ENCODE measurements around the gene ARFRP1. TPM values are rescaled to one million over a fixed set of nuclear protein-coding genes. Genes with fewer than 3 reads are reported as not detected.
A peak's percentile ranks its signal among the peaks of the same experiment; 100 is the strongest.

The ARFRP1 gene
- total and polyA plus RNA-seq, 12 donors = 18.8 to 75.9 (median 42.2) TPM

DNA sequence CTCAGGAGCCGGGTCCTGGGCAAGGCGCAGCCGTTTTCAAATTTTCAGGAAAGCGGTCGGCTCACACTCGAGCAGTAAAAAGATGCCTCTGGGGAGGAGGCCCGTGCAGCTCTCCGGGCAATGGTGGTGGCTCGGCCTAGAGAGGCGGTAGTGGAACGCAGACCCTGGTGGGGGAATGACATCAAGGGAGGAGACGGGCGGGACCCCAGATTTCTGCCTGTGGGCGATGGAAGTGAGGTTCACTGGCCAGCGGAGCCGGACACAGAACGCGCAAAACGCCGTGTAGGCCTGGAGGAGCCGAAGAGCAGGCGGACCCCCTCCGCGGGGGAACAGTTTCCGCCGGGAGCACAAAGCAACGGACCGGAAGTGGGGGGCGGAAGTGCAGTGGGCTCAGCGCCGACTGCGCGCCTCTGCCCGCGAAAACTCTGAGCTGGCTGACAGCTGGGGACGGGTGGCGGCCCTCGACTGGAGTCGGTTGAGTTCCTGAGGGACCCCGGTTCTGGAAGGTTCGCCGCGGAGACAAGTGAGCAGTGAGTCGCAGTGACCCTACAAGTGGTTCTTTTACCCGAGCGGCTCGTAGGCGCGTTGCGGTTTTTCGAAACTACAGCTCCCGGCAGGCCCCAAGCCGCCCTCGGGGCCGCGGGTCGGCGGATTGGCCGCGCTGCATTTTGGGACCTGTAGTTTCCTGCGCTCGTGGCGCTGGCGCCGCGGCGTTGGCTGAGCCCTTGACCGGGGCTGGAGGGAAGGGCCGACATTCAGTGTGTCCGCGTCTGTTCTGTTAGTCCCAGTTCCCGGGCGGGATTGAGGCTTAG is 49.6 kb downstream of the ARFRP1 start, which contains the start of gene RTEL1:
Gene RTEL1, plus strand, starts transcription at position 376 of the 812 bp plus-strand sequence. CDS start 1,091 bp downstream, outside the sequence.
- H3K9me3 ChIP-seq (replicated peaks in 1 of 3) = no peaks in the 10 kb centered on the region
- WGBS, 4 donors = 0 to 10% (median 1%) methylated on average over 6 to 73 of the region's 73 CpGs
- H3K4me3 ChIP-seq = peak within 1 kb of the TSS in 3 of 4 donors; percentile 81 to 91 (median 86)
- H3K36me3 ChIP-seq (replicated peaks in 1 of 2) = peaks cover 0 to 21% of the 10 kb centered on the region in 2 donors
- DNase-seq = peak; percentile 91 to 96 (median 92)
- TF ChIP-seq POLR2A (IDR thresholded peaks at IDR 0.05) = peak; percentile 21 to 51
- TF ChIP-seq, protein P1, sequence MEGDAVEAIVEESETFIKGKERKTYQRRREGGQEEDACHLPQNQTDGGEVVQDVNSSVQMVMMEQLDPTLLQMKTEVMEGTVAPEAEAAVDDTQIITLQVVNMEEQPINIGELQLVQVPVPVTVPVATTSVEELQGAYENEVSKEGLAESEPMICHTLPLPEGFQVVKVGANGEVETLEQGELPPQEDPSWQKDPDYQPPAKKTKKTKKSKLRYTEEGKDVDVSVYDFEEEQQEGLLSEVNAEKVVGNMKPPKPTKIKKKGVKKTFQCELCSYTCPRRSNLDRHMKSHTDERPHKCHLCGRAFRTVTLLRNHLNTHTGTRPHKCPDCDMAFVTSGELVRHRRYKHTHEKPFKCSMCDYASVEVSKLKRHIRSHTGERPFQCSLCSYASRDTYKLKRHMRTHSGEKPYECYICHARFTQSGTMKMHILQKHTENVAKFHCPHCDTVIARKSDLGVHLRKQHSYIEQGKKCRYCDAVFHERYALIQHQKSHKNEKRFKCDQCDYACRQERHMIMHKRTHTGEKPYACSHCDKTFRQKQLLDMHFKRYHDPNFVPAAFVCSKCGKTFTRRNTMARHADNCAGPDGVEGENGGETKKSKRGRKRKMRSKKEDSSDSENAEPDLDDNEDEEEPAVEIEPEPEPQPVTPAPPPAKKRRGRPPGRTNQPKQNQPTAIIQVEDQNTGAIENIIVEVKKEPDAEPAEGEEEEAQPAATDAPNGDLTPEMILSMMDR (IDR thresholded peaks at IDR 0.05) = peak in 4 of 6 experiments; percentile 2 to 34 (median 26)
- peak within 1 kb of the TSS; percentile 82 to 92 (median 84) for H3K27ac ChIP-seq
- H3K4me1 ChIP-seq (replicated peaks in 1 of 2) = peaks cover 15 to 27% of the 10 kb centered on the region in 2 donors
- intact Hi-C loops (cut with DNase I) = no loop called here
- no peaks in the 10 kb centered on the region for H3K27me3 ChIP-seq

DNA sequence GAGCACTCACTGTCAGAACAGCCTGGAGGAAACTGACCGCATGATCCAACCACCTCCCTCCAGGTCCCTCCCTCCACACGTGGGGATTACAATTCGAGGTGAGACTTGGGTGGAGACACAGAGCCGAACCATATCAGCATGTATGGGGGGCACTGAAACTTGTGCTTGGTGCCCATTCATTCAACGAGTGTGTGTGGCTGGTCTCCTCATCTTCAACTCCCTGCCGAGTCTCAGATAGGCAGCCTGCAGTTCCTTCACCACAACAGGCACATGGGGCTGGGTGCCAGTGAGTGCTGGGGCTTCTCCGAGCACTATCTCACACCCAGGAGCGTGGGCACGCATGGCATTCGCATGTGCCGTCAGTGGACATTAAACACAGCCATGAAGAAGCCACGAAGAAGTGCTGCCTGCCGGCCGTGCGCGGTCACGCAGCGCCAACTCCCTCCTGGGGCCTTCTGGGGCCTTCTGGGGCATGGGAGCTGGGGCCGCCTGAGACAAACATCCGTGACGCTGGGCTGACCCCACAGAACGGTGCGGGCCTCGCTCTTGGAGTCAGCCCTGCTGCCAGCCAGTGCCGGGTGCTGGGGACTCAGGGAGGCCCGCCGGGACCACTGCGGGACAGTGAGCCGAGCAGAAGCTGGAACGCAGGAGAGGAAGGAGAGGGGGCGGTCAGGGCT is 50.4 kb downstream of the ARFRP1 start:
- Histone ChIP-seq H3K9me3 (replicated peaks in 1 of 3) (no peaks in the 10 kb centered on the region), H3K4me3 (peak overlapping the region in 2 of 4 donors; percentile 81 to 91), H3K36me3 (replicated peaks in 1 of 2) (peaks cover 0 to 14% of the 10 kb centered on the region in 2 donors), H3K27ac (peak overlapping the region; percentile 82 to 92 (median 84)), H3K4me1 (replicated peaks in 1 of 2) (peaks cover 19 to 31% of the 10 kb centered on the region in 2 donors), H3K27me3 (no peaks in the 10 kb centered on the region)
- intact Hi-C loops (cut with DNase I) = no loop called here
- 38 to 72% (median 44%) methylated on average over 7 to 31 of the region's 31 CpGs for WGBS, 4 donors
- TF ChIP-seq, protein P1 (IDR thresholded peaks at IDR 0.05) = no peak
- no peak for TF ChIP-seq POLR2A (IDR thresholded peaks at IDR 0.05)
- peak in 1 of 7 donors; percentile 23 for DNase-seq

DNA sequence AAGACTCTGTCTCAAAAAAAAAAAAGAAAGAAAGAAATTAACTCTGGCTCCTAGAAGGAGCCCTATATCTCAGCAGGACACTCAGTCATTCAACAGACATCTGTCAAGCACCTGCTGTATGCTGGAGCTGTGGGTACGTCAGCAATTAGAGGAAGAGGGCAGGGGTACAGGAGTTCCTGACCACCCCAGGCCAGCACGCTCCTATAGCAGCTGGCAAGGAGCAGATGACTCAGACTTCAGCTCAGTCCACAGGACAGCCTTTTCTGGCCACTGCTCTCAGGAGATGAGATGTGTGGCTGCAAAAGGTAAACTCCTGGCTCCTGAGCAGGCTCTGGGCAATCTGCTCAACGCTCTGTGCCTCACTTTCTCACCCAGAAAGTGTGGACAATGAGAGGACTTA is 51.3 kb downstream of the ARFRP1 start:
- Histone ChIP-seq H3K4me3 (no peak overlapping the region), H3K36me3 (replicated peaks in 1 of 2) (peaks cover 0 to 4% of the 10 kb centered on the region in 2 donors), H3K9me3 (replicated peaks in 1 of 3) (no peaks in the 10 kb centered on the region), H3K4me1 (replicated peaks in 1 of 2) (peaks cover 29 to 40% of the 10 kb centered on the region in 2 donors), H3K27me3 (no peaks in the 10 kb centered on the region), H3K27ac (no peak overlapping the region)
- no peak for DNase-seq
- WGBS, 4 donors = 92 to 95% (median 92%) methylated on average over 2 to 3 of the region's 3 CpGs
- intact Hi-C loops (cut with DNase I) = no loop called here
- TF ChIP-seq, protein P1 (IDR thresholded peaks at IDR 0.05) = no peak
- TF ChIP-seq POLR2A (IDR thresholded peaks at IDR 0.05) = no peak

DNA sequence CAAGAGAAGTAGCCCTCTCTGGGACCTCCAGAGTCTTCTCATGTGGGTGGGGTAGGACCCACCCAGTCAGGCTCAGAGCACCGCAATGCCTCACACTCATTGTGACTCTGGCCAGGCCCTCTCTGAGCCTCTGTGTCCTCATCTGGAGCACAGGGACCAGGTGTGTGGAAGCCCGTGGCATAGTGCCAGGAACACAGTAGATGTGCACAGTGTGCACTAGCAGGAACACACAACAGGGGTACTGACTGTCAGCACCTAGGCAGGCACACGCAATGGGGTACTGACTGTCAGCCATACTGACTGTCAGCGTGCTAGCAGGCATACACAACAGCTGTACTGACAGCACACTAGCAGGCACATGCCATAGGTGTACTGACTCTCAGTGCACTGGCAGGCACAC is 52.5 kb downstream of the ARFRP1 start:
- H3K4me3 ChIP-seq = no peak overlapping the region
- H3K36me3 ChIP-seq (replicated peaks in 1 of 2) = no peaks in the 10 kb centered on the region
- no peaks in the 10 kb centered on the region for H3K27me3 ChIP-seq
- no peak for DNase-seq
- 84 to 100% (median 97%) methylated on average over 1 to 4 of the region's 4 CpGs for WGBS, 4 donors
- H3K4me1 ChIP-seq (replicated peaks in 1 of 2) = peaks cover 30 to 44% of the 10 kb centered on the region in 2 donors
- H3K27ac ChIP-seq = no peak overlapping the region
- no peak for TF ChIP-seq POLR2A (IDR thresholded peaks at IDR 0.05)
- TF ChIP-seq, protein P1 (IDR thresholded peaks at IDR 0.05) = no peak
- intact Hi-C loops (cut with DNase I) = no loop called here
- H3K9me3 ChIP-seq (replicated peaks in 1 of 3) = no peaks in the 10 kb centered on the region
